ENCODE results near the gene IKZF2.

- TF ChIP-seq CTCF (IDR thresholded peaks at IDR 0.05) (no peak), POLR2A (IDR thresholded peaks at IDR 0.05) (no peak)
Observed at GRCh38 chr2:213185147-213185822, 33.9 kb upstream of the IKZF2 start.
